Measurements from ENCODE around the gene POLR2M. TPM values are rescaled to one million over a fixed set of nuclear protein-coding genes. Genes with fewer than 3 reads are reported as not detected.

The POLR2M gene
- total RNA-seq, 1 donor from 2014 or later, result 95.9 TPM

DNA sequence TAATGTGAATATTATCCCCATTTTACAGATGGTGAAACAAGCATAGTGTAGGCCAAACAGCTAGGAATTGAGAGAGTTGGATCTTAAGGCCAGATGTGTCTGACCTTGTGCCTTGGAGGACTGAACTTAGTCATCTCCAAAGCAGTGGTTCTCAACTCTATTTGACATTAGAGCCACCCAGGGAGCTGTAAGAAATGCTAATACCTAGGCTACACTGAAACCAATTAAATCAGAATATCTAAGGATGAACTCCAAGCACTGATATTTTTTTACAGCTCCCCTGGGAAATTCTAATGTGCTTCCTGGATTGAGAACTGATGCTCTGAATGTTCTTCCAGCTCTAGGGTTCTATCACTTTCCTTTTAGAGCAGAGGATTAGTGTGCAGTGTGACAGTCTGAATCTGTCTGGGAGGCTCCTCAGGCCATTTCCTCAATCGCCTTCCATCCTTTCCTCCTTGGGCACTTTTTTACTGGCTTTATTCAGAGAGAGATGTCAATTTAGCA is 32.3 kb downstream of the POLR2M start:
- no peak for DNase-seq (ENCODE audit: low spot score)

DNA sequence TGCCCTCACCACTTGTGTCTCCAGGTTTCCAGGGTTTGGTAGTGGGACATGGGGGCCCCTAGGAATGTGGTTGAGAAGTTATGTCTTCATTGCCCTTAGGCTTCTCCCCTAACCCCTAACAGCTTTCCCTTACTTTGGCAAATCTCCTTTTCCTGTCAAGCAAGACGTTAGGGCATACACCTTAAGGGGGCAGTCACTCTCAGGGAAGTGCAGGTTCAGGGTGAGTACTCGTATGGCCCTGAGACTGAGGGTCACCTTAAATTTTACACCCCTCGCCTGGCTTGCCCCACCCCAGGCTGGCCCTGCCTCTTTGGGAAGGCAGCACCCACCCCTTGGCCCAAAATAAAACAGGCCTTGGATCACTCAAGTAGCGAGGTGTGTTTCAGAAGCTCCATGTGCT is 33.5 kb downstream of the POLR2M start:
- no peak for DNase-seq (ENCODE audit: low spot score)

GRCh38 chr15:57741089-57741488 is 34.6 kb downstream of the POLR2M start:
- no peak for DNase-seq (ENCODE audit: low spot score)

DNA sequence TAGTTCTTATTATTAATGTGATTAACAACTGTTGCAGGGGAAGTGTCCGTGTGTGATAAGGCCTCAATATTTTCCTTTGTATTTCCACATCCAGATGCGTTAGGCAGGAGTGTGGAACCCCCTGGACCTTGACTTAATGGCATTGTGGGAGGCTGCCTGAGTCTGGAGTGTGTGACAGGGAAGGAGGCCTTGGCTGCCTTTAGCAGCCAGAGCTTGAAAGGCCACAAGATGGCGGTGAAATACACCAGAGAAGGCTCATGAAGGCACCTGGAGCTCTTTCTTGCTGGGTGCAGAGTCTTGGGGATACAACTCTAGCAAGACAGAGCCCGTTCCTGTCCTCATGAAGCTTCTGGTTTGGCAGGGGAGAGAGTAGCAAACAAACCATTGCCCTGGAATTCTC is 36.9 kb downstream of the POLR2M start:
- DNase-seq (ENCODE audit: low spot score), result no peak

- no peak for DNase-seq (ENCODE audit: low spot score)
Measured at GRCh38 chr15:57746786-57747185, 40.3 kb downstream of the POLR2M start.

GRCh38 chr15:57747206-57747896 is 40.8 kb downstream of the POLR2M start:
- peak; percentile 49 for DNase-seq (ENCODE audit: low spot score)

GRCh38 chr15:57751177-57751800 is 44.8 kb downstream of the POLR2M start:
- DNase-seq (ENCODE audit: low spot score), result no peak

- no peak for DNase-seq (ENCODE audit: low spot score)
Measured at GRCh38 chr15:57752436-57752835, 45.9 kb downstream of the POLR2M start.

- DNase-seq (ENCODE audit: low spot score), result no peak
Measured at GRCh38 chr15:57752840-57753239, 46.3 kb downstream of the POLR2M start.

DNA sequence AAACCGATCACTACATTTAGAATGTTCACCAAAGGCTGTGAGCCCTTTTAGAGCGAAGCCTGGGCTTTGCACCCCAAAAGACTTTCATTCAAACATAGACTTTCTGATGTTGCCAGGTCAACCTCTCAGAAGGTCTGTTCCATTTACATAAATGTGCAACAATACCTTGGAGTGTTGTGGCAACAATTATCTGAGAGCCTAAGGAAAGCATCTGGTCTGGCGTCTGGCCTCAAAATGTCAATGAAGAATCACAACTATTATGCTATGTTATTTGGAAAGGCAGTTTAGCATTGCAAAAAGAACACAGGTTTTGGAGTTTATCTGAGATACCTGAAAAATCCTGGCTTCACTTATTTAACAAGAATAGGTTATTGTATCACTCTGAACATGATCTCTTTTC is 50.0 kb downstream of the POLR2M start:
- no peak for DNase-seq (ENCODE audit: low spot score)

DNA sequence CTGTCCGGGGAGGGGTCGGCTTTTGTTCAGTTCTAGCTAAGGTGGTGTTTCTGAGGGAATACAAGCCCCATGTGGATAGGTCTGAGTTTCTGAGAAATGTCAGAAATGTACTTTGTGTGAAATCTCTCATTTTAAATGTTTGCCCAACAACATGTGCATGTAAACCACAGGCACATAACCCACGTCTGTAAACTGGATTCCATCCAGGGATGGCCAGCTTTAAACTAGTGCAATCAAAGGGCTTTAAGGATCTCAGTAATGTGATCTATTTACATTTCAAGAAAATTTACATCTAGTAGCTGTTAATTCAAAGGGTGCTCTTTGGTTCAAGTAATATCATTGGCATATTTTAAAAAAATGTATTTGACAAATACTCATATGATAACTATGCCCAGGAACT is 52.0 kb downstream of the POLR2M start:
- no peak for DNase-seq (ENCODE audit: low spot score)

DNA sequence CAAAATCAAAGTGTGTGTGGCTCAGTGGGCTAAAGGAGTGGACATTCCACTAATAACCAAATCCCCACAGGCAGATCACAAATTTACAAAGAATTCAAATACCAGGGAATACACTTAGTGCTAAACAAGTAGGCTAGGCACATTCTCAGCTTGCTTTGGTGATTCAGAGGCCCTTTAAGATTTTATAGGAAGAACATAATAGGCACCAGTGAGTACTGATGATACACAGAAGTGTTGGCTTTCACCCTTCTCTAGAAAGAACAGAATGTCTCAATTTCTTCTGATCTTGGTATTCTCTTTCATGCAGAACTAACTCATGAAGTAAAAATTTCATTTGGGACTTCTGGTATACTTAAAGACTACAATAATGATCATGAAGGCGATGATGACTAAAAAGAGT is 55.0 kb downstream of the POLR2M start:
- no peak for DNase-seq (ENCODE audit: low spot score)

DNA sequence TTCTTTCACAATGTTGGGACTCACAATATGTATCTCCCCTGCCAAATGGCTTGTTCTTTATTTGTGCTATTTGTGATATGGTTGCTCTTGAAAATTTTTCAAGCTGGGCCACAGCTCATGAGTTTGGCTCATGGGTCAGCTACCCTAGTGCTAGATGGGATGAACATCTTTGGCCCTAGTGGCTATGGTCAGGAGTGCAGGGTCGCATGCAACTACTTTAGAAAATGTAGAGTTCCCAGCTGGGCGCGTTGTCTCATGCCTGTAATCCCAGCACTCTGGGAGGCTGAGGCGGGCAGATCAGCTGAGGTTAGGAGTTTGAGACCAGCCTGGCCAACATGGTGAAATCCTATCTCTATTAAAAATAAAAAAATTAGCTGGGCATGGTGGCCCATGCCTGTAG is 55.8 kb downstream of the POLR2M start:
- DNase-seq (ENCODE audit: low spot score), result no peak

GRCh38 chr15:57763176-57763964 is 56.9 kb downstream of the POLR2M start:
- DNase-seq (ENCODE audit: low spot score), result no peak

Other genes with a start within 250 kb of the POLR2M start
- gene MYZAP, start 114.8 kb upstream of the POLR2M start, total RNA-seq, result 8.2 TPM